Caco-2 (cell line): Measurements from ENCODE around the gene NPSR1. TPM values are rescaled to one million over a fixed set of nuclear protein-coding genes. Genes with fewer than 3 reads are reported as not detected.
"Not testable (repeated sequence)": the region's sequence is repeated elsewhere in the genome, so short reads cannot be mapped to it uniquely, and the experiment has no call there.

ENCODE experiments used
- BruUV-seq: library from RNA; stranded (reverse); fragments of 400-500 nt; replicated peaks from 2 replicates; lab custom pipeline; 2021; lab: Mats Ljungman, UMichigan
- CTCF ChIA-PET: fragments of 300-600 bp; sonication (Branson Sonifier 250); formaldehyde crosslinking; loops from one replicate; lab custom pipeline; 2022; ENCODE audit warnings: antibody characterized with exemption; lab: Charles Lee
- POLR2A ChIA-PET: fragments of 300-600 bp; sonication (Branson Sonifier 250); formaldehyde crosslinking; loops from one replicate; lab custom pipeline; 2022; ENCODE audit warnings: antibody characterized with exemption; lab: Charles Lee
- DNase-seq, 2 experiments: peaks; one replicate each; pipeline versions ENCODE4 v3.0.0 to v3.0.0-alpha.2; 2020 to 2022
- H3K27me3 ChIP-seq: replicated peaks from 2 replicates; pipeline ENCODE4 v1.6.0; 2011; ENCODE audit warnings: low read length; ENCODE audit not compliant: control insufficient read depth, insufficient read depth
- H3K36me3 ChIP-seq: 2 replicates; pipeline ENCODE4 v1.5.1; 2011; ENCODE audit warnings: low read length; ENCODE audit not compliant: control insufficient read depth, insufficient read depth
- H3K4me1 ChIP-seq: fragments of 250-450 bp; sonication (Bioruptor Pico); 2 replicates; pipeline ENCODE4 v1.5.1; 2020; ENCODE audit warnings: mild to moderate bottlenecking
- H3K4me3 ChIP-seq: 2 replicates; pipeline ENCODE4 v1.5.1; 2011; ENCODE audit warnings: low read depth, mild to moderate bottlenecking, control low read depth, low read length
- H3K9me3 ChIP-seq: fragments of 250-450 bp; sonication (Bioruptor Pico); 2 replicates; pipeline ENCODE4 v1.5.1; 2020; ENCODE audit warnings: mild to moderate bottlenecking, moderate library complexity
- H3K27ac Mint-ChIP-seq: one replicate; pipeline ENCODE4 v1.8.0; 2022; ENCODE audit warnings: mixed read lengths; ENCODE audit not compliant: unreplicated experiment
- H3K27me3 Mint-ChIP-seq: one replicate; pipeline ENCODE4 v1.8.0; 2022; ENCODE audit warnings: mixed read lengths; ENCODE audit not compliant: insufficient read depth, unreplicated experiment
- H3K36me3 Mint-ChIP-seq: one replicate; pipeline ENCODE4 v1.8.0; 2022; ENCODE audit warnings: mild to moderate bottlenecking, mixed read lengths; ENCODE audit not compliant: insufficient read depth, unreplicated experiment
- H3K4me1 Mint-ChIP-seq: one replicate; pipeline ENCODE4 v1.8.0; 2022; ENCODE audit warnings: low read depth, mixed read lengths; ENCODE audit not compliant: unreplicated experiment
- H3K4me3 Mint-ChIP-seq: one replicate; pipeline ENCODE4 v1.8.0; 2022; ENCODE audit warnings: mild to moderate bottlenecking, moderate library complexity, mixed read lengths; ENCODE audit not compliant: unreplicated experiment
- H3K9me3 Mint-ChIP-seq: one replicate; pipeline ENCODE4 v1.8.0; 2022; ENCODE audit warnings: mixed read lengths; ENCODE audit not compliant: unreplicated experiment
- CTCF ChIP-seq, 2 experiments: fragments of 200-600 bp in 1 of 2; IDR thresholded peaks; 1 replicate in 1 of 2; 2 replicates in 1 of 2; pipeline versions ENCODE4 v1.5.1 to v1.8.0; 2011 to 2022; ENCODE audit warnings: antibody characterized with exemption in 1 of 2, control low read depth in 1 of 2, inconsistent platforms in 1 of 2, low read depth in 1 of 2, low read length in 1 of 2, mild to moderate bottlenecking in 1 of 2, moderate library complexity in 1 of 2; ENCODE audit not compliant: insufficient read depth in 1 of 2, severe bottlenecking in 1 of 2, unreplicated experiment in 1 of 2
- intact Hi-C: fragments of 100-400 bp; cut with micrococcal nuclease; formaldehyde crosslinking; loops from one replicate; pipeline ENCODE4 v1.10.0; 2022; ENCODE audit not compliant: unreplicated experiment
- total RNA-seq: library from RNA; stranded (reverse); gene quantifications from 2 replicates; pipeline ENCODE4 v1.2.3, GENCODE V29; 2022

The NPSR1 gene
- total RNA-seq, 1 experiment from 2014 or later, result not detected

- H3K4me1 ChIP-seq, result no peaks in the 10 kb centered on the region
- Mint-ChIP-seq H3K4me3 (no peak overlapping the region), H3K27ac (no peak overlapping the region), H3K9me3 (no peaks in the 10 kb centered on the region), H3K4me1 (peaks cover 6% of the 10 kb centered on the region), H3K27me3 (peaks cover 3% of the 10 kb centered on the region), H3K36me3 (no peaks in the 10 kb centered on the region)
- H3K9me3 ChIP-seq, result no peaks in the 10 kb centered on the region
- intact Hi-C loops, result no loop called here
- TF ChIP-seq CTCF (IDR thresholded peaks at IDR 0.05; ENCODE audit: insufficient read depth in 1 of 2, low read depth in 1 of 2, low read length in 1 of 2, severe bottlenecking in 1 of 2, unreplicated experiment in 1 of 2), result no peak
- H3K4me3 ChIP-seq, result no peak overlapping the region
- ChIA-PET POLR2A (no interaction called here), CTCF (no interaction called here)
- no TSS peak for BruUV-seq
- no peak for DNase-seq
- H3K36me3 ChIP-seq, result no peaks in the 10 kb centered on the region
- H3K27me3 ChIP-seq, result no peaks in the 10 kb centered on the region
Measured at GRCh38 chr7:34622182-34622581, 35.8 kb upstream of the NPSR1 start.

GRCh38 chr7:34622771-34623250 is 35.2 kb upstream of the NPSR1 start:
- Mint-ChIP-seq H3K4me1 (peaks cover 6% of the 10 kb centered on the region), H3K9me3 (no peaks in the 10 kb centered on the region), H3K36me3 (no peaks in the 10 kb centered on the region), H3K4me3 (no peak overlapping the region), H3K27ac (no peak overlapping the region), H3K27me3 (peaks cover 3% of the 10 kb centered on the region)
- no peak for DNase-seq
- H3K36me3 ChIP-seq, result no peaks in the 10 kb centered on the region
- CTCF ChIA-PET, result no interaction called here
- no TSS peak for BruUV-seq
- no peaks in the 10 kb centered on the region for H3K9me3 ChIP-seq
- intact Hi-C loops, result no loop called here
- H3K4me3 ChIP-seq, result no peak overlapping the region
- no peak for TF ChIP-seq CTCF (IDR thresholded peaks at IDR 0.05; ENCODE audit: insufficient read depth in 1 of 2, low read depth in 1 of 2, low read length in 1 of 2, severe bottlenecking in 1 of 2, unreplicated experiment in 1 of 2)
- H3K4me1 ChIP-seq, result no peaks in the 10 kb centered on the region
- H3K27me3 ChIP-seq, result no peaks in the 10 kb centered on the region
- POLR2A ChIA-PET, result no interaction called here

GRCh38 chr7:34628618-34629017 is 29.4 kb upstream of the NPSR1 start:
- intact Hi-C loops, H3K4me3 ChIP-seq, H3K4me3 Mint-ChIP-seq, H3K4me1 Mint-ChIP-seq, BruUV-seq, H3K27me3 ChIP-seq, H3K9me3 ChIP-seq, H3K27me3 Mint-ChIP-seq, H3K36me3 ChIP-seq, H3K9me3 Mint-ChIP-seq, CTCF ChIA-PET, POLR2A ChIA-PET, H3K27ac Mint-ChIP-seq, H3K36me3 Mint-ChIP-seq, H3K4me1 ChIP-seq: not testable (repeated sequence)
- peak in 1 of 2 experiments; percentile 8 for DNase-seq
- TF ChIP-seq CTCF (IDR thresholded peaks at IDR 0.05; ENCODE audit: insufficient read depth in 1 of 2, low read depth in 1 of 2, low read length in 1 of 2, severe bottlenecking in 1 of 2, unreplicated experiment in 1 of 2), result peak in 1 of 2 experiments; percentile 9
